Left lung (tissue), 10 donors: Measurements from ENCODE around the gene MSH3. TPM values are rescaled to one million over a fixed set of nuclear protein-coding genes. Genes with fewer than 3 reads are reported as not detected.

Experiments
- ATAC-seq: fragments of 200-7000 bp; cut with Tn5 transposase; one replicate; pipeline ENCODE4 v1.9.1; 2020; ENCODE audit warnings: moderate library complexity
- DNase-seq, 4 donors: peaks; one replicate each; pipeline ENCODE4 v3.0.0-alpha.2; 2013 to 2020
- H3K27ac ChIP-seq, 2 donors: fragments of 200-600 bp; sonication (generic) in 1 of 2; one replicate each; pipeline versions ENCODE4 v1.5.0 to v1.8.0; 2020 to 2021
- H3K27me3 ChIP-seq, 2 donors: fragments of 200-600 bp; sonication (generic) in 1 of 2; one replicate each; pipeline versions ENCODE4 v1.5.0 to v1.8.0; 2020 to 2021
- H3K36me3 ChIP-seq, 2 donors: fragments of 200-600 bp; sonication (generic) in 1 of 2; one replicate each; pipeline versions ENCODE4 v1.5.0 to v1.8.0; 2020 to 2021
- H3K4me1 ChIP-seq, 2 donors: fragments of 200-600 bp; one replicate each; pipeline ENCODE4 v1.8.0; 2021
- H3K4me3 ChIP-seq, 2 donors: fragments of 200-600 bp; sonication (generic) in 1 of 2; one replicate each; pipeline versions ENCODE4 v1.5.0 to v1.8.0; 2020 to 2021; ENCODE audit warnings: mild to moderate bottlenecking in 1 of 2
- H3K9me3 ChIP-seq, 2 donors: fragments of 200-600 bp; sonication (generic) in 1 of 2; one replicate each; pipeline versions ENCODE4 v1.5.0 to v1.8.0; 2020 to 2021
- intact Hi-C, 2 donors: fragments of 100-400 bp; cut with DNase I; formaldehyde crosslinking; loops; one replicate each; pipeline versions ENCODE4 v1.11.2 to v1.14.2; 2022
- polyA plus RNA-seq, 6 donors: library from polyadenylated mRNA; unstranded; fragments of 120-200 nt; gene quantifications; one replicate each; pipeline ENCODE4 v1.2.1, GENCODE V29; 2013; ENCODE audit not compliant: insufficient read length in 6 of 6
- total RNA-seq, 2 donors: library from RNA; stranded (reverse); fragmentation: NEBNext Ultra II Directional; extraction: Animal tissue kit (Norgen Biotek cat#: 25700); gene quantifications; one replicate each; pipeline ENCODE4 v1.2.1, GENCODE V29; 2021
- TF ChIP-seq, protein P1 (sequence below), 2 donors: fragments of 200-600 bp; sonication (generic) in 1 of 2; IDR thresholded peaks; one replicate each; pipeline versions ENCODE4 v1.5.0 to v1.8.0; 2021; ENCODE audit warnings: antibody characterized with exemption in 2 of 2
- donor health status: DM: no; HTN: yes; CAD: no.
- donor health status: DM: no; HTN: no; CAD: no.

Gene MSH3
- total and polyA plus RNA-seq, 8 donors = 12.7 to 20.1 (median 16.2) TPM

DNA sequence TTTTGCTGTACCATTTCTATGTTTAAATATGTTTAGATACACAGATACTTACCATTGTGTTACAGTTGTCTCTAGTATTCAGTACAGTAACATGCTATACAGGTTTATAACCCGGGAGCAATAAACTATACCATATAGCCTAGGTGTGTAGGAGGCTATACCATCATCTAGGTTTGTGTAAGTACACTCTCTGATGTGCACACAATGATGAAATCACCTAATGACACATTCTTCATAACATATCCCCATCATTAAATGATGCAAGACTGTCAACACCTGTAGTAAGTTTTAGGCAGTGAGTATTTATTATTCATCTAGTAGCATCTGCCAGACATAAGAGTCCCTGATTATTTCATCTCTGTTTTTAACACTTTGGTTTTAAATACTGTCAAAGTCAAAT, 7.7 kb downstream of the MSH3 start:
- DNase-seq (no peak), ATAC-seq (no peak)
- Histone ChIP-seq H3K9me3 (no peaks in the 10 kb centered on the region), H3K27me3 (no peaks in the 10 kb centered on the region), H3K36me3 (peaks cover 0 to 86% of the 10 kb centered on the region in 2 donors), H3K4me3 (no peak overlapping the region), H3K27ac (no peak overlapping the region), H3K4me1 (peaks cover 0 to 7% of the 10 kb centered on the region in 2 donors)
- intact Hi-C loops = no loop called here
- TF ChIP-seq, protein P1, sequence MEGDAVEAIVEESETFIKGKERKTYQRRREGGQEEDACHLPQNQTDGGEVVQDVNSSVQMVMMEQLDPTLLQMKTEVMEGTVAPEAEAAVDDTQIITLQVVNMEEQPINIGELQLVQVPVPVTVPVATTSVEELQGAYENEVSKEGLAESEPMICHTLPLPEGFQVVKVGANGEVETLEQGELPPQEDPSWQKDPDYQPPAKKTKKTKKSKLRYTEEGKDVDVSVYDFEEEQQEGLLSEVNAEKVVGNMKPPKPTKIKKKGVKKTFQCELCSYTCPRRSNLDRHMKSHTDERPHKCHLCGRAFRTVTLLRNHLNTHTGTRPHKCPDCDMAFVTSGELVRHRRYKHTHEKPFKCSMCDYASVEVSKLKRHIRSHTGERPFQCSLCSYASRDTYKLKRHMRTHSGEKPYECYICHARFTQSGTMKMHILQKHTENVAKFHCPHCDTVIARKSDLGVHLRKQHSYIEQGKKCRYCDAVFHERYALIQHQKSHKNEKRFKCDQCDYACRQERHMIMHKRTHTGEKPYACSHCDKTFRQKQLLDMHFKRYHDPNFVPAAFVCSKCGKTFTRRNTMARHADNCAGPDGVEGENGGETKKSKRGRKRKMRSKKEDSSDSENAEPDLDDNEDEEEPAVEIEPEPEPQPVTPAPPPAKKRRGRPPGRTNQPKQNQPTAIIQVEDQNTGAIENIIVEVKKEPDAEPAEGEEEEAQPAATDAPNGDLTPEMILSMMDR (IDR thresholded peaks at IDR 0.05) = no peak

DNA sequence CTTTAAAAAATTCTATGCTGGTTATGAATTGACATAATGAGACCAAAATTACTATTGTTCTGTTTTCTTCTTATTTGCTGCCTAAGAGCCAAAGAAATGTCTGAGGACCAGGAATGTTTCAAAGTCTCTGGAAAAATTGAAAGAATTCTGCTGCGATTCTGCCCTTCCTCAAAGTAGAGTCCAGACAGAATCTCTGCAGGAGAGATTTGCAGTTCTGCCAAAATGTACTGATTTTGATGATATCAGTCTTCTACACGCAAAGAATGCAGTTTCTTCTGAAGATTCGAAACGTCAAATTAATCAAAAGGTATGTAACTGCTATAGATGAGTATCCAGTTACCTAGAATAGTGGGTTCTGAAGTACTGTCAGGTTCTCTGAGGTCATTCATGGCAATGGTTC, 10.6 kb downstream of the MSH3 start:
- no peak overlapping the region for H3K4me3 ChIP-seq
- no peak overlapping the region for H3K27ac ChIP-seq
- H3K4me1 ChIP-seq = no peaks in the 10 kb centered on the region
- TF ChIP-seq, protein P1 (IDR thresholded peaks at IDR 0.05) = no peak
- peaks cover 0 to 82% of the 10 kb centered on the region in 2 donors for H3K36me3 ChIP-seq
- H3K27me3 ChIP-seq = no peaks in the 10 kb centered on the region
- DNase-seq = no peak
- intact Hi-C loops = no loop called here
- H3K9me3 ChIP-seq = no peaks in the 10 kb centered on the region
- ATAC-seq = no peak

DNA sequence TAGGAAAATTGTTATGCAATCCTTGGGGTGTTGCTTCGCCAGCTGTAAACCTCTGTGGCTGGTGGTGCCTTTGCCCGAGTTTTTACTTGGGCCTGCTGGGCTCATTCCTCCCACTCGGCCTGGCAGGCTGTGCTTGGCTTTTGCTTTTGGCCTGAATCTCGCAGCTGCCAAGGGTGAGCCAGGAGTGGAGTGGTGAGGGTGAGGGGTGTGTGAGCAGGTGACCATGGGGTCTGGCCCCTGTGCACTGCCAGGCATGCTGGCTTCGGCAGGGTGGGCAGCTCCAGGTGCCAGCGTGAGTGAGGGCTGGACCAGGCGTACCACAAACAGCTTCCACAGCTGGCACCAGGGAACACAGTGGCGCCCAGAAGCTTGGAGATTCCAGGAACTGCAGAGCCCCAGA, 12.9 kb downstream of the MSH3 start:
- Histone ChIP-seq H3K36me3 (peaks cover 0 to 79% of the 10 kb centered on the region in 2 donors), H3K4me3 (no peak overlapping the region), H3K9me3 (no peaks in the 10 kb centered on the region), H3K4me1 (no peaks in the 10 kb centered on the region), H3K27ac (no peak overlapping the region), H3K27me3 (no peaks in the 10 kb centered on the region)
- ATAC-seq (no peak), DNase-seq (no peak)
- TF ChIP-seq, protein P1 (IDR thresholded peaks at IDR 0.05) = no peak
- intact Hi-C loops = no loop called here

DNA sequence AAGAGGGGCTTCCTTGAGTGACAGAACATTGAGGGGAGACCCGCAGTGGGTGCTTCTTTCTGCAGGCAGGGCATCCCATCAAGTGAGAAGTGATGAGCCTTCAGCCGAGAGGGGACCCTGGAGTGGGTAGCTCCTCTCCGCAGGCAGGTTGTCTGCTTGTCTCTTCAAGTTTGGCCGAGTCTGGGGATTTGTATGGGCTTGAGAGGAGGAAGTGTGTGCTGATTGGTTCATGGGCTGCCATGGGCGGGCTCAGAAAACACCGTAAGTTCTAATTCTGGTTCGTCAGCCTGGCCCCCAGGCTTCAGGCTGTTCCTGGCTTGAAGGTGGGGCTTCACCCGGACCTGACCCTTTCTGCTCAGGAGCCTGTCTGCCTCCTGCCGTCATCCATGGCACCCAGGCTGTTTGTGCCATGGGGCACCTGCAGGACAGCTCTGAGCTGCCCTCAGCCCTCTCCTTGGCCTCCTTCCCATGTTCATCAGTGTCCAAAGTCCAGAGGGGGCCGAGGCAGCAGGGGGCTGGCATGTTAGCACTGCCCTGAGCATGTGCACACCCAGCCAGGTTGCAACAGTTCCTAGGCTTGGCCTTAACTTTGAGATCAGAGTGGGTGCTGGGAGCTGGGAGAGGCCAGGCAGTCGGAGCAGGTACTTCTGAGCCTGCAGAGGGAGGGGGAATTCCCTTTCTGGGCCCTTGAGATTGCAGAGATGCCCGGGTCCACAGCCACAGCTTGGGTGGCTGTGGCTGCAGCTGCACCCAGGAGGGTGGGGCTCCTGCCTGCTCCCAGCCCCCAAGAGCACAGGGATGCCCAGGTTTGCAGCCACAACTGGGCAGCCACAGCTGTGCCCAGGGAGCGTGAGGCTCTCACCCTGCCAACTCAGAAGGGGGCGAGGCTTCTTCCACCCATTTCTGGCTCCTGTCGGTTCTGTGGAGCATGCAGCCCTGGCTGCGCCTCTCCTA, 13.8 kb downstream of the MSH3 start:
- H3K9me3 ChIP-seq = no peaks in the 10 kb centered on the region
- DNase-seq (peak in 2 of 4 donors; percentile 61 to 67), ATAC-seq (peak; percentile 96)
- no peaks in the 10 kb centered on the region for H3K27me3 ChIP-seq
- intact Hi-C loops = no loop called here
- no peak overlapping the region for H3K27ac ChIP-seq
- H3K36me3 ChIP-seq = peaks cover 0 to 79% of the 10 kb centered on the region in 2 donors
- TF ChIP-seq, protein P1 (IDR thresholded peaks at IDR 0.05) = no peak
- no peaks in the 10 kb centered on the region for H3K4me1 ChIP-seq
- no peak overlapping the region for H3K4me3 ChIP-seq

DNA sequence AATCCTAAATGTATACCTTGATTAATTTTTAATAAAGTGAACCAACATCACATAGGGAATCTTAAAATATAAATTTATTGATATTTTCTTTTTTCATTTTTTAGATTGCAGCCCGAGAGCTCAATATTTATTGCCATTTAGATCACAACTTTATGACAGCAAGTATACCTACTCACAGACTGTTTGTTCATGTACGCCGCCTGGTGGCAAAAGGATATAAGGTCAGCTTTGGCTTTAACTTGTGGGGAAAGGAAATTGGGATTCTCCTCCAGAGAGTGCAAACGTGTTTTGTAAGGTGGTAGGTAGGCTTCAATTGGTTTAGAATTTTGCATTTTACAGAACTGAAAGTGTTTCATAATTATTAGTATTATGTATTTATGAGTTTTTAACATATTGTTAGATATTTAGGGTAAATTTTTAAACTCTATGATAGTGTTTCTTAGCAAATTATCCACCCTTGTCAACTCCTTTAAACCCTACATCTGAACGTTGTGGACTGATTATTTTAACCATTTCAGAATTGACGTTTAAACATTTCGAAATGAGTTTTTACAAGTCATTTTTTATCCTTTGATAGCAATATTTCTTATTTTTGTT, 17.8 kb downstream of the MSH3 start:
- TF ChIP-seq, protein P1 (IDR thresholded peaks at IDR 0.05) = peak; percentile 80 to 84
- peaks cover 0 to 82% of the 10 kb centered on the region in 2 donors for H3K36me3 ChIP-seq
- intact Hi-C loops = no loop called here

More for the DNA sequence above, 17.8 kb downstream of the MSH3 start:
- Histone ChIP-seq H3K4me1 (no peaks in the 10 kb centered on the region), H3K27ac (no peak overlapping the region), H3K9me3 (no peaks in the 10 kb centered on the region), H3K27me3 (no peaks in the 10 kb centered on the region), H3K4me3 (no peak overlapping the region)
- peak; percentile 73 for ATAC-seq
- peak in 3 of 4 donors; percentile 31 to 74 (median 73) for DNase-seq
